Left cardiac atrium (tissue), 4 donors: ENCODE measurements around the gene SCD5. TPM values are rescaled to one million over a fixed set of nuclear protein-coding genes. Genes with fewer than 3 reads are reported as not detected.

ENCODE experiments used
- ATAC-seq, 2 donors: fragments of 200-7000 bp; cut with Tn5 transposase; one replicate each; pipeline ENCODE4 v1.9.1; 2020; ENCODE audit warnings: mild to moderate bottlenecking in 2 of 2, moderate library complexity in 2 of 2
- DNase-seq: peaks from one replicate; pipeline ENCODE4 v3.0.0-alpha.2; 2020
- intact Hi-C, 2 donors: fragments of 100-400 bp; cut with DNase I; formaldehyde crosslinking; loops; one replicate each; pipeline versions ENCODE4 v1.14.1 to v1.15.1; 2022 to 2023
- total RNA-seq, 2 donors: library from RNA; stranded (reverse); fragmentation: NEBNext Ultra II Directional; extraction: Animal tissue kit (Norgen Biotek cat#: 25700); gene quantifications; one replicate each; pipeline ENCODE4 v1.2.1, GENCODE V29; 2021
- donor health status: DM: no; HTN: yes; CAD: no.
- donor health status: DM: no; HTN: yes; CAD: no; lungs with severe emphysema.
- donor health status: DM: yes; HTN: yes; CAD: no.
- donor health status: Dilated cardiomyopathy.

Gene SCD5
- total RNA-seq, 2 donors from 2014 or later: 7.1 to 9.1 TPM

GRCh38 chr4:82745173-82745842, 53.3 kb downstream of the SCD5 start:
- intact Hi-C loops: no loop called here
- ATAC-seq (no peak), DNase-seq (no peak)

DNA sequence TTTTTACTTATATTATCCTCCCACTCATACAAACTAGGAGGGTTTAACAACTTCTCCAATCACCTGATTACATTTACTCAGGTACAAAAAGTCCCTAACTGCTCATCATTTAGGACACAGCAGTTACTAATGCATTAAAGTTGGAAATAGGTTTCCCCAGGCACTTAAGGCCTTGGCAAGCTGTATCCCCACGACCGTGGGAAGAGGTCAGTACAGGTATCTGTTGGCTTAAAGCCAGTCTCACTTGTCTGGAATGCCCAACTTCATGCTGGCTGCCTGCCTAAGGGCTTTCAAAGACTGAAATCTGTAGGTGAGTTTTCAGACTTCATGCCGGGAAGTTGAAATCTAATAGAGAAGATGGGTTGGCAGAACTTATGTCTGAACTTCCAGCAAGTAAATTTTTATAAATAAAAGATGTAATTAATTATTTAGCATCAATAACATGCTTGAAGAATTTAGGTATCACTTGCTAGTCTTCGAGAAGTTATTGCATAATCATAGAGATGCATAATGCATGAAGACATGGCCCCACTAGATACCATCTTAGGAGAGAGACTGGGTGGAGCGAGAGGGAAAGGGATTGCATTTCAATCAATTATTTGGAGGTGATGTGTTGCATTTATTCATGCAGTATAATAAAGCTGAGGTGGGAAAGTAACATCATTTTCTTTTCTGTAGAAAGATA, 54.2 kb downstream of the SCD5 start:
- DNase-seq: no peak
- intact Hi-C loops: loop anchor here in 1 of 2 donors (5.0 kb wide), 1 partner anchor 282 kb away; no protein-coding TSS in a partner anchor

GRCh38 chr4:82741188-82741587, 57.4 kb downstream of the SCD5 start:
- intact Hi-C loops: loop anchor here in 1 of 2 donors (5.0 kb wide), 1 partner anchor 279 kb away; no protein-coding TSS in a partner anchor
- no peak for DNase-seq
- ATAC-seq: no peak

More for the DNA sequence above, 54.2 kb downstream of the SCD5 start:
- ATAC-seq: no peak

DNA sequence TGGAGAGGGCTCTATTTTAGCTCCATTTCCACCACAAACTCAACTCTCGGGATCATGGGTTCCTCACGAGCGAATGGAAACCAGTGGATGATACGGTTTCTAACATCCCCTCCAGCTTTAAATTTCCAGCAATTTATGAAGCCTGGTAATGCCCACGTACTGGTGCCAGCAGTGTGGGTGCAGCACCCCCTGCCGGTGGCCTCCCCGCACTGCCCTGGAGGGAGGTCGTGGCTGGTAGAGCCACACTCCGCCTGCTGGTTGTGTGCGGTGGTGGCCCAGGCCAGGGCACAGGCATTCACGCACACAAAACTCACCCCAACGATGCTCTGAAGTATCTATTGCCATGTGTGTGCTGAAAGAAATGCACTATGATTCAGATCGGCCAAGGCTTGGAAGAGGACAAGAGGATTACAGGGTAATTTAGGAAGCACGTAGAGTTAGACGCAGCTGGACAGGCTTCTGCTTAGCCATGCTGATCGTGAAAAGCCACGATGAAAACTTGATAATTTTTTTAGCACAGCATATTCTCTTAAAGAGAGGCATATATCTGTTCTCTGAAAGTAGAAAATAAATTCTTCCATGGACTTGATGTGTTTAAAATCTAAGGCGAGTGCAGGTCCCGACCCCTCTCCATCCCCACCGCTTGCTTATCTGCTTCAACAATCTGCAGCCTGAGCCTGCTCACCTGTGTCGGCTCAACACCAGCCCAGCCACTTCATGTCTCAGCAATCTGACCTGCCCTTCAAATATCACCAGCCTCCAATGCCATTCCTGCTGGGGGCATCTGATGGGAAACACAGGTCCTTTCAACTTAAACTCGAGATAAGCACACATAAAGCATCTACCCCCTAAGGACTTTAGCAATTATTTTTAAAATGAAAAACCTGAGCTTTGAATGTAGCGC, 59.1 kb downstream of the SCD5 start:
- peak; percentile 65 for DNase-seq
- intact Hi-C loops: loop anchor here (5.0 kb wide), 1 partner anchor 277 kb away; no protein-coding TSS in a partner anchor
- peak; percentile 95 to 96 for ATAC-seq

- intact Hi-C loops: loop anchor here in 1 of 2 donors (5.0 kb wide), 1 partner anchor 275 kb away; no protein-coding TSS in a partner anchor
- DNase-seq (no peak), ATAC-seq (no peak)
These were observed 61.2 kb downstream of the SCD5 start for GRCh38 chr4:82737354-82737753.

DNA sequence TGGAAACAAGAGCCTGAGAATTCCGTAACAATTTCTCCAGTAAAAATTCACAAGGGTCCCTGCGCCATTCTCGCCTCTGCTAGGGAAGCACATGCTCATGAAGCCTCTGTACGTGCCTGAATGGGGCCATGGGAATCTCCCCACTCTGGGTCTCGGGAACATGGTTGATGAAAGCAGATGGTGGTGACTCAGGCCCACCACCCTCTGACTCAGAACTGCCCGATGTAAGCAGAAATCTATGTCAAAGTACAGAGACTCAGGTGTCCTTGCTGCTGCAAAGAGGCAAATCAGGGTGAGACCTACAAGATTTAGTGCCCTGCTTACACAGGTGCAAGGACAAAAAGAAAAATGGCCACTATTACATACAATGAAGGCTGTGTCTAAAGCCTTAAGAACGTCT, 65.0 kb downstream of the SCD5 start:
- DNase-seq (no peak), ATAC-seq (no peak)
- intact Hi-C loops: no loop called here

DNA sequence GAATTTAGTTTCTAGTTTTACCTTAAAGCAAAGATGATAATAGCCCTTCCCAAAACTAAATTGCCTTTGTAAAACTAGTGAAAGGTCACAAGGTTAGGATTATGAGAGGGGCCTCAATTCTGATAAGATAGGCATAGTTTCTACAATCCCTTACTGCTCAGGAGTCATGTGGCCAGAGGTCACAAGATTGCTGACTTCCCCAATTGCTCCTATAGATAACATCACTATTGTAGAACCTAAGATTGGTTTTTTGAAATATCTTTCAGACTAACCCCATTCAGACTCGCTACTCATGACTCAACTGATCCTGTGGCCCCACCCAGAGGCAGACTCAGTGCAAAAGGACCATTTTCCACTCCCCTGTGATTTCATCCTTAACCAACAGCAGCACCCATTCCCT, 70.3 kb downstream of the SCD5 start:
- DNase-seq (no peak), ATAC-seq (no peak)
- intact Hi-C loops: no loop called here

- intact Hi-C loops: no loop called here
- DNase-seq (no peak), ATAC-seq (peak in 1 of 2 donors; percentile 37)
These were observed 72.0 kb downstream of the SCD5 start for GRCh38 chr4:82726596-82726995.

GRCh38 chr4:82721819-82722423, 76.7 kb downstream of the SCD5 start:
- intact Hi-C loops: no loop called here
- peak; percentile 29 for DNase-seq
- ATAC-seq: peak; percentile 19 to 45

- ATAC-seq (peak; percentile 71 to 87), DNase-seq (peak; percentile 49)
- intact Hi-C loops: no loop called here
These were observed 80.2 kb downstream of the SCD5 start for GRCh38 chr4:82718162-82718940.

DNA sequence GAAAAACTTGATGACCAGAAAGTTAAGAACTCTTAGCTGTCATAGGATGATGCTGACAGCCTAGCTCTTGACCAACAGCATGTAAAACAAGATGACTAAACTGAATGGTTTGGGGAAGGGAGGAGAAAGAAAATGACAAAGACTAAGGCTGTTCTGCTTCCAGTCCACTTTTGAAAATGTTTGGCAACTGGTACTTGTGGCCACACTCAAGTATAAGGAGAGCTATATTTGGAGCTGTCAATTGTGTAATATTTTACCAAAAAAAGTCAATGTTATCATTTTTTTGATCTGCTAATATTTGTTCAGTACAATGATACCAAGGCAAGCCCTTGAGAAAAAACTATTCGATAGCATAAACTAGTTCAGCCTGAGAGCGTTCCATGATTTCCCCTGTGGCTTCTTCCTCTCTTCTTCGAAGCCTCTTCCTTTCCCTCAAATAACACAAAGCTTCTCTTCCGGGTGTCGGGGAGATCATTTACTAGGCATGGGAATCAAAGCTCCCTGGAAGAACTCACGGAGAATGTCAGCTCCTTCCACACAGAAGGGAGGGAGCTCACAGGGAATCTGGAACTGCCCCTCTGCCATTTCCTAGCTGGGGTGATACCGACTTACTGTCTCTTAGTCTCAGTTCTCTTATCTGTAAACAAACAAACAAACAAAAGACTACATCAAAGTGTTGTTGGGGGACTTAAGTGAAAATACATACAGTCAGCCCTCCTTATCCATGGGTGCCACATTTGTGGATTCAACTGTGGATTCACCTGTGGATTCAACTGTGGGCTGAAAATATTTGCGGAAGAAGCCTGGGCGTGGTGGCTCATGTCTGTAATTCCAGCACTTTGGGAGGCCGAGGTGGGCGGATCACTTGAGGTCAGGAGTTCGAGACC, 82.6 kb downstream of the SCD5 start:
- intact Hi-C loops: no loop called here
- no peak for ATAC-seq

DNA sequence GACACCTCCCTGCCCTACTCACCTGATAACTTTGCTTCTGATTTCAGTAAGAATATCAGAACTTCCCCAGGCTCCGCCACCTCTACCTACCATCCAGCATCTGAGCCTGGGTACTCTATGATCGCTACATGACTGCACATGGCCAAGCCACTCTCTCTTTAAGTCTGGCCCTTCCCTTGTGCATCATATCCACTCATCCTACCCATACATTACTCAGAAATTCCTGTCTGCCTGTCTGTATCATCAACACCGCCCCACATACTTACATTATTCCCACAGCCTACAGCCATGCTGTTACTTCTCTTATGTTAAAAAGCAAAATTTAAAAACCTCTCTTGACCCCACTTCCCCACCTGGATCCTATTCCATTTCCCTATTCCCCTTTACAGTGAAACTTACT, 84.7 kb downstream of the SCD5 start:
- ATAC-seq (no peak), DNase-seq (no peak)
- intact Hi-C loops: no loop called here

More for the DNA sequence above, 82.6 kb downstream of the SCD5 start:
- no peak for DNase-seq

DNA sequence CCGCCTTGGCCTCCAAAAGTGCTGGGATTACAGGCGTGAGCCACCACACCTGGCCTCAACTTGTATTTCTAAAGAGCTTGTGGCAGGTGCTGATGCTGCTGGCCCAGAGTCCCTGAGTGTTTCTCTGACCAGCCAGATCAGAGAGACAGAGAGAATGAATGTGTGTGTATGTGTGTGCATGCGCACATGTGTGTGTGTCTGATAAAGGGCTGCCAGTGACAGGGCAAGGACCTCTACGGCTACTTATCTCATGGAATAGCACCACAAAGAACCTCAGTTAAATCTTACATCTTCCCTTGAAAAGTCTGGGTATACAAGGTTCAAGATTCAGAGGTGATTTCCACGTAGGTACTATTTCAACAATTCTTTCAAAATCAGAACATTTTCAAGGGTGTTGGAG, 86.0 kb downstream of the SCD5 start:
- ATAC-seq (no peak), DNase-seq (no peak)
- intact Hi-C loops: no loop called here

DNA sequence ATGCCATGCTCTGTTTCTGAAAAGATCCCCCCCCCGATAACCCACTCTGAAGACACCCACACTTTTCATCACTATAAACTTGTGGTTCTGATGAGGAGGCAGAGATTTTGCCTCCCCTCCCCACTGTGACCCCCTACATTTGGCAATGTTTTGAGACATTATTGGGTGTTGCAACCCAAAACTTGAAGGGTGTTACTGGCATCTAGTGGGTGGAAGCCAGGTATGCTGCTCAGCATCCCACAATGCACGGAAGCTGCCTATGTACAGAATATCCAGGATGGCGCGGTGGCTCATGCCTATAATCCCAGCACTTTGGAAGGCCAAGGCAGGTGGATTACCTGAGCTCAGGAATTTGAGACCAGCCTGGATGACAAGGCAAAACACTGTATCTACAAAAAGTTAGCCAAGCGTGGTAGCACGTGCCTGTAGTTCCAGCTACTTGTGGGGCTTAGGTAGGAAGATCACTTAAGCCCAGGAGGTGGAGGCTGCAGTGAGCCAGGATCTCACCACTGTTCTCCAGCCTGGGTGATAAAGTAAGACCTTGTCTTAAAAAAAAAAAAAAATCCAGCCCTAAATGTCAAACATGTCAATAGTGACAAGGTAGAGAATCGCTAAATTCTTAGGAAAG, 87.3 kb downstream of the SCD5 start:
- intact Hi-C loops: no loop called here
- no peak for DNase-seq
- no peak for ATAC-seq

DNA sequence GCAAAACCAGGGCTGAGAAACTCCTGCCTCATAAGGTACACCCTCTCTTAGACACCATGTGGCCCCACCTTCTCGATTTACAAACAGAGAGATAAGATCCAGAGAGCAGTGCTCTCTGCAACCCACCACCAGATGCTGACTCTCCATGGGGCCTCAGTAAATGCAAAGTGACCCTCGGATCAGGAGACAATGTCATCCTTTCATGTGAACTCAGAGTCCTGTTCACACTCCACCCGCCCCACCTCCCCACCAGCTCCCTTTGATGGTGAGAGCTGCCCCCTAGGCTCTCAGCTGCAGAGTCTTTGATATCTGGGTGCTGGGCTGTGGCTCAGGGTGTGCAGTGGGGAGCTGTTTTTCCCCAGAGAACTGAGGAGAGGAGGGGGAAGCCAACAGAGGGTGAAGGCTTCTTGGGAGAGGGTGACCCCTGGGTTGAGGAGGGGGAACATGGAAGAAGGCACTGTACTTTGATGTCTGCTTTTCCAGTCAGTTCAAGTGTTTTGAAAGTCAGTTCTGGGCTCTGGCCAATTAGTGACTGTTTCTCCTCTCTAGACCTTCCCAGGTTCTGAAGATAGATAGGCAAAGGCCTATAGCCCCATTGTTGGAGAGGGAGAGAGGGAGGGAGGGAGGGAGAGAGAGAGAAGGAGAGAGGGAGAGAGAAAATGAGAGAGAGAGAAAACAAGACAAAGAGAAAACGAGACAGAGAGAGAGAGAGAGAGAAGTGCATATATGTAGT, 88.2 kb downstream of the SCD5 start:
- intact Hi-C loops: no loop called here
- no peak for ATAC-seq
- no peak for DNase-seq

GRCh38 chr4:82708982-82709381, 89.6 kb downstream of the SCD5 start:
- ATAC-seq (no peak), DNase-seq (no peak)
- intact Hi-C loops: no loop called here
